GM19035 (cell line): Measurements from ENCODE around the gene PRCP.

ENCODE experiments used
- ATAC-seq: cut with Tn5 transposase; IDR thresholded peaks from one replicate; pipeline ENCODE4 v1.9.1; 2021; ENCODE audit not compliant: unreplicated experiment

Gene PRCP

DNA sequence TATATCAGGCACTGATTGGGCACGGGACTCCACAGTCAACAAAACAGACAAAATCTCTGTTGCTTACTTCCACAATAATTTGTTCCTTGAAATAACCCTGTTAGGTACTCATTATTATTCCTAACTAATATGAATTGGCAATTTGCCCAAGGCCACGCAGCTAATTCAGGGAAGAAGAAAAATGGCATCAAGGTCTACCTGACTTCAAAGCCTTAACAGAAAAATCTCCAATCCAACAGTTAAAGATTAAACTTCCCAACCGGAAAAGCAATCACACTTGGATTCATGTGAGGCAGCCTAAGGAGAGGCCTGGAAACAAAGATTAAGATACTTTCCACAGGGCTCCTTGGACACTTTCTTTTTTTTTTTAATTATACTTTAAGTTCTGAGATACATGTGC lies 68.9 kb downstream of the PRCP start:
- ATAC-seq: no peak

DNA sequence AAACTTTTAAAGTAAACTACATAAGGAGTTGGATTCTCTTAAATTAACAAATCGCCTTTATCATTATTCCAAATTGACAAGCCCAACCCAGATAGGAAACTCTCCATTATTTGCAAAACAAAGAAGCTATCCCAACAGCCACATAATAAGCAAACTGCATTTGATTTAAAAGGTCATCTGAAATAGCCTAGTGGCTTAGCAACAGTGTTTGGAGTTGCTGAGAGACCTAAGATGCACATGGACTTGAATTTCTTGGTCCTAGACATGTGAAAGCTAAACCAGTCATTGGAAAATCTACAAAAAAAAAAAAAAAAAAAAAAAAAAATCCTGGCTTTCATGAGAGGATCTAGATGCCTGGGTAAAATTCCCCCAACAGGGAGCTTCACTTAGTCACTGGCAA lies 69.5 kb downstream of the PRCP start:
- ATAC-seq: no peak

DNA sequence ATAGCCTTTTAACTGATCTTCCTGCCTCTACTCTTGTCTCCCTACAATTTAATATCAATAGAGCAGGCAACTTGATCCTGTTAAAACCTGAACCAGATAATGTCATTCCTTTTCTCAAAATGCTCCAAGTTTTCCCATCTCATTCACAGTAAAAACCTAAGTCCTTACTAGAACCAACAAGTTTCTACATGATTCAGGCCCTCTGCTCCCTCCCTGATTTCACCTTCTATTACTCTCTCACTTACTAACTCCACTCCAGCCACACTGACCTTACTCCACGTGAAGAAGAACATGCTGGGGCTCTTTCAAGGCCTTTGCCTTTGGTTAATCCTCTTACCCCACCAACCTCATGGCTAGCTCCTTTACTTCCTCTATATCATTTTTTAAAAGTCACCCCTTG lies 71.1 kb downstream of the PRCP start:
- no peak for ATAC-seq

DNA sequence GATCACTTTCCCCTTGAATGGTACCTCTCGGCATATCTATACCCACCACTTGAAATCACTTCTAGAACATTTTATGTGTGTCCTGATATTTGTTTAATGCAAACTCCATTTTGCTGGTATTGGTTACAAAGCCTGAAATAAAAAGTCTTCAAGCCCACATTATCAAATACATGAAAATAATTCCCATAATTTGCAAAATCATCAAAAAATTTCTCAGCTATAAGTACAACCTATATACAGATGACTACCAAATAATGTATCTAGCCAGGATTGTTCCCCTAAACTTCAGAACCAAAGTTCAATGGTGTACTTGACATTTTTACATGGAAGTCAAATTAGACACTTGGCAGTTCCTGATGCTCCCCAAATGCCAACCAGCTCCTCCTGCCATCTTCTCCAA lies 71.8 kb downstream of the PRCP start:
- no peak for ATAC-seq

DNA sequence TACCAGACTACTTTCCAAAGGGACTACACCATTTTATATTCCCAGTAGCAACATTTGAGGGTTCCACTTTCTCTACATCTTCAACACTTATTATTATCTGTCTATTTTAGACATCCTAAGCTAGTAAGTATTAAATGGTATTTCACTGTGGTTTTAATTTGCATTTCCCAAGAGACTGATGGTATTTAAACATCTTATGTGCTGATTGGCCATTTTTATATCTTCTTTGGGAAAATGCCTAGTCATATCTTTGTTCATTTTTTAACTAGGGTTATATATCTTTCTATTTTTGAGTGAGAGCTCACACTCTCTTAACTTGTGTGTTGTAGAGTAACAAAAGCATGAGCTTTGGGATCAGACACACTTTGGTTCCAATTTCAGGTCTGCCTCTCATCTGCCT lies 73.7 kb downstream of the PRCP start:
- no peak for ATAC-seq

DNA sequence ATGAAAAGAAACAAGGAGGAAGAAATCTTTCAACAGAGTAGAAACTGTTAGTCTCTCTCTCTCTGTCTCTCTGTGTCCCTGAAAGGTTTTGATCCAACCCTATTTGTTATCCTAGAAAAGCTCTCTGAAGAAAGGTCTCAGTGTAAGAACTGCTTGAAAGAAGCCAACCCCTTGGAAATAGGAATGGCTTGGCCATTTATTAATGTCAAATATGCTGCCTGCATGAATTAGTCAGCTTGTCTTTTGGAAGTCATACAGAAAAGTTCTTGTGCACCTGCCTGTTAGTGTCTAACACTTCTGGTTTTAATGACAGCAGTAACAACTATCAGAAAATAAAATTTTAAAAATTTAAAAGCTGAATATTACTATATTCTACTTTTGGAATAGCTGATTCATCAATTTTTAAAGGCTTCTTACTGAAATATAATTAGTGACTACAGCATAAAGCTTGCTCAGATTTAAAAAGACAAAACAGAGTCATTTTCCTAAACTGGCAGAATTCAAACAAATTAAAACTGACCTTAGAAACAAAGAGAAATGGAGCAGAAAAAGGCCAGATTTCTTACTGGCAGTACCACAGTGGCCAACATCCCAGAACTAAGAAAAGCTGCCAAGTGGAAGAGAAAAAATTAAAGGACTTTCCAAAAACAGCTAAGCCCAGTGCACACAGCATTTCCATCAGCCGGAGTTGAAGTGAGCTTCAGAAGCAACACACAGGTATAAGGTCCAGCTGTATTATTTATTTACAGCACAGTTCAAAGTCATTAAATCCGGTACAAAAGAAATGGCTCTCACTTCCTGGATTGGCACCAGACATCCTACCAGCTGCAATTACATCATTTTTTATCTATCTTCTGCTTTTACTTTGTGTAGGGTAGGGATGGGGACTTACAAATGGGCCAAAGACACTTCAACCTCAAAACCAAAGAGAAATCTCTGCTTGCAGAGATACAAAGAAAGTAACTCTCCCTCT lies 76.3 kb downstream of the PRCP start:
- no peak for ATAC-seq

DNA sequence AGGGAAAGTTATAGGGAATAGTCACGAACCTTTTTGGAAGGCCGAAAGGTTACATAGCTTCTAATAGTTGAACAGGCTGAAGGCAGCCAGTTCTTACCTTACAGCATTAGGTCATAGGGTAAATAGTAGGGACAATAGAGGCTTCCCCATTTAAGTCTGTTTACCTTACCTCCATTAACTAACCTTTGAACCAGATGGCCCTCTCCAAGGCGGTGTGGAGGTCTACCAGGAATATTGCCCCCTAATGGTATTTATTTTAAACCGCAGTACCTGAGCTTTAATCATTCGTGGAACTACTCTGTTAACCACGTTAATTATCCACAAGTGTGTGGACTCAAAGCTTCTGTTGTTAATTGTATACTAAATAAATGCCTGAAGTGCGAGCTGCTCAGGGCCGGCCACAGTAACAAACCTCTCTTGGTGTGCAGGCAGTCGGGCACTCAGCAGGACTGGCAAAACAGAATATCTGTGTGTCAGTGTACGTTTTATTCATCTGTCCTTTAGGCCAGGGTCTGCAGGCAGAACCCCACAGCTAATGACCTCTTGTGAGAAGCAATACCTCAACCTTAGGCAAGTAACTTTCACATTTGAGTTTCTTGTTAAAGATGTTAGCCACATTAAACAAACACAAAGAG lies 81.7 kb downstream of the PRCP start:
- no peak for ATAC-seq

DNA sequence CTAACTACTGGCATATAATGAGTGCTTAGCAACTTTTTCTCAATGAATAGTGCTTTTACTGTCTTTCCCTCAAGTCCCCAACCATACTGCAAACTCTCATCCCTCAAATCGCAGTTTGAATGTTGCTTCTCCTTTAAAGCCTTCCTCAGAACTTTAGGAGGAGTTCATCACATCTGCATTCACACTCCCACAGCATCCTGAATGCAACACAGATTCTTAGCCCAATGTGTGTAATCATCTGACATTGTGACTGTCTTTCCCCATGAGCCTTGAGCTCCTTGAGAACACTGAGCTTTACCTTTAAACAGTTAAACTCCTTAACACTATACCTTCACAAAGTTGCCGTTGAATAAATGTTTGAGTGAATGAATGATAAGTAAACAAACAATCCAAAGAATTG lies 84.8 kb downstream of the PRCP start:
- ATAC-seq: no peak

DNA sequence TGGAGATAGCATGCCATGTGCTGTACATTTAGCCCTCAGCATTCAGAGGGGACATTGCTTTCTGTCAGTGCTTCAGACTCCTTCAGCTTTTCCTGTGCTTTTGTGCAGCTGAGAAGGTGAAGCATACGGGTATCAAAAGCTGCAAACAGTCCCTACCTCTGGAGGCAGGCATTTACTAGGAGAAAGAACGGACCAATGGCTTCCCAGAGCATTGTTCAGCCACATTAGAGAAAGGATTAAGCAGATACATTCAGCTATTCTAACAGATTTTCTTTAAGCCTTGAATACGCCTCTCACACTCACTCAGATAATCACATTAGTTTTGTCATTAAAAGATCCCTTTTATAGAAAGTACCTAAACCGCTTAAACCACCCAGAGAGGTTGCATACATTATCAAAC lies 85.9 kb downstream of the PRCP start:
- no peak for ATAC-seq

DNA sequence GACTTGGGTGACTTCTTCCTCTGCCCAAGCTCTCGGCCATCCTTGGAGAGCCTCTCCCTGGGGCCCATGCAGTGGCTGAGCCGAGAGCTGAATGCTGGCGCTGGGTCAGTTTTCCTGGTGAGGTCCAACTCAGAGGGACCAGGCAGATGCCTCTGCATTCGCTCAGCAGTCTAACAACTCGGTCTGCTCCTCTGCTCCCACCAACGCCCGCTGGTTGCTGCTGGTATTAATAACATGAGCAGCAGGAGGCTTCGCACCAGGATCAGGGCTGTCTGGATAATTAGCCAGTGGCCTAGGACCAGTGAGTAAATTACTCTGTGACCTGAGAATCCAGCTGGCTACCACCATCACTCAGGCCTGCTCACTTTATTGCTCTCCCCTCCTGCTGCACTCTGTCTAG lies 88.9 kb downstream of the PRCP start:
- ATAC-seq: no peak

DNA sequence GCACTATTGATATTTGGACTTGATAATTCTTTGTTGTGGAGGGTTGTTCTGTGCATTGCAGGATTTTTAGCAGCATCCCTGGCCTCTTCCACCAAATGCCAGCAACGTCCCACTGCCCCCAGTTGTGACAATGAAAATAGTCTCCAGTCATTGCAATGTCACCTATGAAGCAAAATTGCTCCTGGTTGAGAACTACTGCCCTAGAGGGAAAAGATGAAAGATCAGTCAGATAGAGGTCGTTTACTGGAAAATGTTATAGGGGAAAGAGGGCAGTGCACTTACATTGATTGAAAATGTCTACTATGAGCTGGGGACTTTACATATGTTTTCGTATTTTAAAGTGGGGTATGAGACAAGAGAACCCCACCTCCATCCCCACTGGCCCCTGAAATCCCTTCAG lies 89.5 kb downstream of the PRCP start:
- ATAC-seq: no peak

DNA sequence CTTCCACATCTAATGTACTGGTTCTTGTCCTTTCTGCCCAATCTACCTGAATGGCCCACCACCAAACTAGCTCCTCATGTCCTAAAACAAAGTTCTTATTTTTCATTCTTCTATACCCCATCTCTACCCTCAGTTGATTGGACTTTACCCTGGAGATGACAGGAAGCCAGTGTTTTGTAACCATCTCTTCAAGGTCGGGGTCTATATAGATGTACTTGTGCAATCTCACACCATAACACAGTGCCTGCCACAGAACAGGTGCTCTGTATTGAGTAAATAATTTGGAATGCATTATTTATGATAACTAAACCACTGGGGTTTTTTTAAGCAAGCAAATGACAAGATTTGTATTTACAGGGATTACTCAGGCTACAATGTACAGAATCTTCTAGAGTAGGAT lies 89.9 kb downstream of the PRCP start:
- no peak for ATAC-seq

DNA sequence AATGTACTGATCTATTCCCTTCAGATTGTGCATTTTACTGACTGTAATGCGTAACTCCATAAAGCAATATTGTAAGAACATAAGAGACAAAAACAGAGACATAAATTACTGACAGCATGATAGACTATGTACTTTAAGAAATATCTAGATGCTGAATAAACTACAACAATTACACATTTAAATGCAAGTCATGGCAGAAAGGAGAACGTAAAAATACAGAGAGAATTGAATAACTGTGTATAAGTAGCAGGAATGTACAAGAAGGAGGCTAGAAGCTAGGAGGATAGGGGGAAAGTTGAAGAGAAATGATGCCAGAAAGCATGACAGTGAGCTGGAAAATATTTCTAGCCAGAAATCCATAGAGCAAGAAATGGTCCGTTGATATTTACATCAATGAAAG lies 92.6 kb downstream of the PRCP start:
- no peak for ATAC-seq

DNA sequence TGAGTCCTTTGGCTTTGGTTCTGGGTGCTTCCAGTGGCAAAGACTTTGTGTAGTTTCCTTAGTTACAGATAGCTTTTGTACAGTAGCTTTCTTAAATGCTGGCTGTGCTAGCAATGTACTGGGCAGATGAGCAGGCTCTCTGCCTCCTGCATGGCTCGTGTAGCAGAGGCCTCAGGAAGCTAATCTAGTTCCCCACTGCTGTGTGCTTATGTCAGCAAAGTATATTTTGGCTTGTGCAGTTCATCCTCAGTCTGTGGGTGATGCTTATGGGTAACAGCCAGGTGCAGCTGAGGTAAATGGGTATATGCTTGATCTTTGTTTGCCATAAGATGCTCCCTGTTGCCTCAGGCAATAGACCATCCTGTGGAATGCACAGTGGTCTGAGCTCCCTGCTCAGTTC lies 97.5 kb downstream of the PRCP start:
- ATAC-seq: no peak

DNA sequence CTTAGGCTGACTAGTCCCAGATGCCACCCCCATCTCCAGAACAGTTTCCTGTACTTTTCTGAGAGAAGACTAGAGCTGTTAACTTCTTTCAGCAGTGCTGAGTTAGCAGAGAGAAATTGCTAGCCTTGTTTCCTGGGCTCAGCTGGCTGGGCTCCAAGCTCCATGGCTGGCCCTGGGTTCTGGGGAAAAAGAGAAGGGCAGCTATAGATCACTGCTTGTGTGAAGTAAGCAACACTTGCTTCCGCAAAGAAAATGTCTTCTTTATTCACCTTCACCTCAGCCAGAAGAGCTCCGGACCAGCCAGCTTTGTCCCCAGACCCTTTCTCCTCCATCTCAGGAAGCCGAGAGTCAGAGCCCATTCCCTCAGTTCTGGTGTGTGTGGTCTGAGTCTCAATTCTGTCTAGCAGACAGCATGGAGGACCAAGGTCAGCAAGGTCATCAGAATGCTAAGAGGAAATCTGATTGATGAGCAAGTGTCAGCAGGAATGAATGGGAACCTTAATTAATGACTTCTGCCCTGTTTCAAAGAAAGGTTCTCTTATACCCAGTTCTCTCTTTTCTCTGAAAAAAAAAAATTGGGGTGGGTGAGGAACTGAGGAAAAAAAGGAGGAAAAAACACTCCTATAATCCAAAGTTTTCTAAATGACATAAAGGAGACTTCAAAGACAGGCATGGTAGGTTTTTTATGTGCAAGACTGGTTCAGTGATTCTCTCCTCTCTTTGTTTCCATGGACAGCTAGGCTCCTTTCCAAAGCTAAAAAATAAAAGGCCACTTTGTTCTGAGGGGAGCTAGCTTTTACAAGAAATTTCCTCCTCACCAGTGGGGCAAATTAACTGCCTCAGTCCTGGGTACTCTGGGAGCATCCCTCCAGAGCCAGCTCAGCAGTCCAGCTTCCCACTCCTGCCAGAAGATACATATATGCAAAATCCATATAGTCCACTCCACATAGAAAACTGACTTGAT lies 103.0 kb downstream of the PRCP start:
- ATAC-seq: no peak

DNA sequence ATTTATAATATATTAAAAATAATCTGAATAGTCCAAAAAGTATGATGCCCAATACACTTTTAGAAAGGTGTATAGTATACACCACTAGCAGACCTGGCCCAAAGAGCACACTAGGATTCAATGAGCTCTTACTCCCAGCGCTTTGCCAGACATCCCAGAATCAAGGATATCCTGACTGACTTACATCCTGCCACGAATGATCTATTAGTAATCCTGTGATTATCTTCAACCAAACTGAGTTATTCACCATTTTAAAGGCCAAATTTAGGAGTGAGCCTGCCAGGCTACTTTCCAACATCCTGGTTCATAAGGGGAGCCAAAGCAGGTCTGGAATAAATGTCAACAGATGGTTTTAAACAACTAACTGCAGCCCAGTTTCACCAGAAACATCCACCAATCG lies 105.7 kb downstream of the PRCP start:
- ATAC-seq: no peak

DNA sequence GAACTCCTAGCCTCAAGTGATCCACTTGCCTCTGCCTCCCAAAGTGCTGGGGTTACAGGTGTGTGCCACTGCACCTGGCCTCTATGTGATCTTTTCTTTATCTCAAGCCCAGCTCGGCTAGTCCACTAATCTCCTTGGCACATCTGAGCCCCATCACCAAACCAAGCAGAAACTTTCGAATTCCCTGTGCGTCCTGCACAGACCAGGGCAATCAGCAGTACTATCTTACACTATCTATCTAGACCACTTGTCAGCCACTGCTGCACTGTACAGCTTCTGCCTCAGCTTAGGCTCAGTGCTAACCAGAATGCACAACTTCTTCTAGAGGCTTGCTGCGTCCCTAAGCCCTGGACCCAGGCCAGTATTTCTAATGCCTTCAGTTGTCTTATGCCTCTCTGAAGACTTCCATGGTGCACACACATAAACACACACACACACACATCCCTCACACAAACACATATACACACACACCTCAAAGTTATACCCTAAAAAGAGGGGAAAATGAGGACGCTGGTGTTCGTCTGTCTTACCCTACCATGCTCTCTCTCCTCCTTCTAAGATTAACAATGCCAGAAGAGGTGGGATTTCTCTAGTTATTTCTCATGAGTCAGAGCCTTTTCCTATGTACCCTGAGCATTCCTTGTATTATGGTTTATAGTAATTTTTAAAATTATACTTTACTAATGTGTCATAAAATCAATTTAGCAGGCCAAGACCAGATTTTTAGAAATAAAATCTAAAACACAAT lies 107.2 kb downstream of the PRCP start:
- ATAC-seq: no peak

DNA sequence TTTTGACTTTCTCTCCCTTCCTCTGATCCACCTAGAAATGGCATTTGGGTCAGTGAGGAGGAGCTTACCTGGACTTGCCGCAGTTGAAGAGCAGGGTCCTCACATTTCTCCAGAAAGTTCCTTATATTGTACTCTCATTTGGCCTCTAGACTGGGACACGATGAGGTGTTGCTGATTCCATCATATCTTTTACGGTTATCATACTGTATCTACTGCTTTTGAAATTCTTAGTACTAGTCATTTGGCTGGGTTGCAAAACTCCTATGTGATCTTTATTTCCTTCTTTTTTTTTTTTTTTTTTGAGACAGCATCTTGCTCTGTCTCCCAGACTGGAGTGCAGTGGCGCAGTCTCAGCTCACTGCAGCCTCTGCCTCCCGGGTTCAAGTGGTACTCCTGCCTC lies 107.9 kb downstream of the PRCP start:
- ATAC-seq: no peak

DNA sequence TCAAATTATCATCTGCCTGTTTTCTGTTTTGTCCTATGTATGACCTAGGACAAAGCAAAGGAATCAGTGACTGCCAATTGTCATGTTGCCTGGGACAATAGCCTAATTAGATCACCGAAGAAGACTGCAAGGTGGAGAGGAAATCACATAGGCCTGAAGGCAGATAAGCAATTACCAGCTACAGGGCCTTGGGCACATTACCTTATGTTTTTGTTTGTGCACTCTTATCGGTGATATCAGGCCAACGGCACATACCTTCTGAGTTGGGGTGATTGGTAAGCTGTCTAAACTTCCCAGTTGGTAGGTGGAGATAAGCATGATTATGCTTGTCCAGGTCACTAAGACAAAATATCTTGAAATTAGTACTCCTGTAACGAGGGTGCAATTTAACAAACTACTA lies 108.5 kb downstream of the PRCP start:
- no peak for ATAC-seq

DNA sequence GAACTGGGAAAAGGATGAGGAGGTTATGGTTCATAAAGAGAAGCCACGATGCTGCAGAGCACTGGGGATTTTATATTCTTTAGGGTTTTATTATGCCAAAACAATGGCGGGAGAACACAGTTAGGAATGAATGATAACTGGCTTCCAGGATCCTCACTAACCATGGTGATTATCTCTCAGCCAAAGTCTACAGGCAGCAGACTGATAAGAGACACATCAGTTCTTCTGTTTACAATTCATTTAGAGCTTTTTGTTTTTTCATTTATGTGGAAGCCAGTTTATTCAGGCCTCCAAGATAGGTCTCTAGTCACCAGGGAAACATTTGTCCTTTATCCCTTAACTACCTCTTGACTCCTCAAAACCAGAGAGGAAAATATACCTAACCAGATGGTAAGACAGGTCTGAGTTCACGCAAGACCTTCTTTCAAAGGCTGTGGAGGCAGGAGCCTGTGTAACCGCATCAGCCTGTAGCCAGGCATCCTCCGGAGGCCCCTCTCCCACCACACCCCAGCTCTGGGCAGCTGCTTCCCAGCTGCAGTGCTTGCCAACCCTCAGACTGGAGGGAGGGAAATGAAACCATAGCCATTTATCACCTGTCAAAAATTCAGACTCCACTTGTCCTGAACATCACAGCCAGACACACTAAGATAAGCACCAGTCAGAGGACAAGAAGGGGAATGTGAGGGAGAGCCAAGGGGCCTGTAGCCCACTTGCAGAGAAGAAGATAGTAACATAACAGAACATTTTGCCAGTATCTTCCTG lies 109.3 kb downstream of the PRCP start:
- no peak for ATAC-seq
